HG03469 (cell line): ENCODE data around the gene LILRB3.

ENCODE experiments used
- ATAC-seq: cut with Tn5 transposase; IDR thresholded peaks from one replicate; pipeline ENCODE4 v1.9.1; 2021; ENCODE audit warnings: mild to moderate bottlenecking, moderate library complexity, moderate number of reproducible peaks; ENCODE audit not compliant: unreplicated experiment

LILRB3 gene

GRCh38 chr19:54169149-54169740 is 53.6 kb downstream of the LILRB3 start:
- ATAC-seq: no peak

- no peak for ATAC-seq
Observed at GRCh38 chr19:54168174-54168917, 54.5 kb downstream of the LILRB3 start.
